Neural cell (in vitro differentiated cells): ENCODE data around the gene TACO1. TPM values are rescaled to one million over a fixed set of nuclear protein-coding genes. Genes with fewer than 3 reads are reported as not detected.

Experiments used
- H2AFZ ChIP-seq: fragments of 200-600, 300-800 bp; sonication (generic), shearing (Covaris generic); 2 replicates; pipeline ENCODE4 v1.6.0; 2014; ENCODE audit warnings: low read depth, mild to moderate bottlenecking, antibody characterized with exemption, low read length, moderate library complexity
- H3F3A ChIP-seq: fragments of 200-600 bp; shearing (Covaris generic); 2 replicates; pipeline ENCODE4 v1.6.1; 2016; ENCODE audit warnings: mild to moderate bottlenecking, moderate library complexity, mixed read lengths, antibody characterized with exemption, low read length; ENCODE audit not compliant: insufficient read depth, poor library complexity, severe bottlenecking
- H3K27ac ChIP-seq: fragments of 200-600, 300-800 bp; sonication (generic), shearing (Covaris generic); 2 replicates; pipeline ENCODE4 v1.5.1; 2014; ENCODE audit warnings: mild to moderate bottlenecking, low read length, moderate library complexity
- H3K27me3 ChIP-seq: fragments of 300-800, 200-600 bp; sonication (generic), shearing (Covaris generic); 2 replicates; pipeline ENCODE4 v1.6.0; 2014; ENCODE audit warnings: mild to moderate bottlenecking, low read depth, low read length, moderate library complexity; ENCODE audit not compliant: insufficient read depth
- H3K36me3 ChIP-seq: fragments of 300-800, 200-600 bp; sonication (generic), shearing (Covaris generic); 2 replicates; pipeline ENCODE4 v1.5.1; 2014; ENCODE audit warnings: mild to moderate bottlenecking, antibody characterized with exemption, low read length, moderate library complexity; ENCODE audit not compliant: insufficient read depth
- H3K4me2 ChIP-seq: fragments of 300-800, 200-600 bp; sonication (generic), shearing (Covaris generic); 2 replicates; pipeline ENCODE4 v1.6.0; 2014; ENCODE audit warnings: mild to moderate bottlenecking, low read length
- H3K4me3 ChIP-seq: fragments of 300-800, 200-600 bp; sonication (generic), shearing (Covaris generic); 2 replicates; pipeline ENCODE4 v1.5.1; 2014; ENCODE audit warnings: mild to moderate bottlenecking, low read length, moderate library complexity
- H3K79me2 ChIP-seq: fragments of 200-600 bp; shearing (Covaris generic); replicated peaks from 2 replicates; pipeline ENCODE4 v1.6.0; 2014; ENCODE audit warnings: mild to moderate bottlenecking, low read length, moderate library complexity; ENCODE audit not compliant: insufficient read depth
- H3K9ac ChIP-seq: fragments of 300-800, 200-600 bp; sonication (generic), shearing (Covaris generic); 2 replicates; pipeline ENCODE4 v1.6.1; 2016; ENCODE audit warnings: mild to moderate bottlenecking, low read length, mixed read lengths
- H3K9me2 ChIP-seq: fragments of 200-600 bp; shearing (Covaris generic); 2 replicates; pipeline ENCODE4 v1.6.1; 2016; ENCODE audit warnings: mild to moderate bottlenecking, low read length, mixed read lengths; ENCODE audit not compliant: insufficient read depth
- H3K9me3 ChIP-seq: fragments of 200-600, 300-800 bp; sonication (generic), shearing (Covaris generic); 2 replicates; pipeline ENCODE4 v1.6.1; 2016; ENCODE audit warnings: mild to moderate bottlenecking, mixed run types, low read length, moderate library complexity, mixed read lengths
- H4K20me1 ChIP-seq: fragments of 200-600 bp; shearing (Covaris generic); 2 replicates; pipeline ENCODE4 v1.6.1; 2016; ENCODE audit warnings: mild to moderate bottlenecking, mixed run types; ENCODE audit not compliant: insufficient read depth
- EP300 ChIP-seq: fragments of 450-650 bp; conservative IDR thresholded peaks from 2 replicates; pipeline ENCODE4 v1.6.1; 2014; ENCODE audit warnings: antibody characterized with exemption, mild to moderate bottlenecking, moderate library complexity; ENCODE audit not compliant: poor library complexity, severe bottlenecking
- EZH2 ChIP-seq: fragments of 200-600, 300-800 bp; shearing (Covaris generic), sonication (generic); IDR thresholded peaks from 2 replicates; pipeline ENCODE4 v1.6.1; 2014; ENCODE audit warnings: antibody characterized with exemption, low read length, borderline replicate concordance, mild to moderate bottlenecking; ENCODE audit not compliant: insufficient read depth, poor library complexity, severe bottlenecking
- MXI1 ChIP-seq: fragments of 450-650 bp; conservative IDR thresholded peaks from 2 replicates; pipeline ENCODE4 v1.6.1; 2014; ENCODE audit warnings: antibody characterized with exemption, mild to moderate bottlenecking; ENCODE audit not compliant: poor library complexity, severe bottlenecking
- POLR2AphosphoS5 ChIP-seq: IDR thresholded peaks from 2 replicates; pipeline ENCODE4 v1.6.1; 2012
- RAD21 ChIP-seq: fragments of 450-650 bp; conservative IDR thresholded peaks from 2 replicates; pipeline ENCODE4 v1.6.1; 2014; ENCODE audit warnings: antibody characterized with exemption, mild to moderate bottlenecking, moderate library complexity
- SMC3 ChIP-seq: fragments of 450-650 bp; conservative IDR thresholded peaks from 2 replicates; pipeline ENCODE4 v1.6.1; 2014; ENCODE audit warnings: antibody characterized with exemption, mild to moderate bottlenecking, moderate library complexity; ENCODE audit not compliant: poor library complexity
- TAF1 ChIP-seq: IDR thresholded peaks from 2 replicates; pipeline ENCODE4 v1.6.1; 2012; ENCODE audit warnings: low read depth
- polyA plus RNA-seq: library from polyadenylated mRNA; depleted of rRNA; stranded (reverse); fragments of >200 nt; gene quantifications from 2 replicates; pipeline ENCODE4 v1.2.3, GENCODE V29; 2014
- TF ChIP-seq, protein P1 (sequence below): IDR thresholded peaks from 2 replicates; pipeline ENCODE4 v1.6.1; 2012; ENCODE audit warnings: borderline replicate concordance
- TF ChIP-seq, protein P2 (sequence below): fragments of 450-650 bp; IDR thresholded peaks from 2 replicates; pipeline ENCODE4 v1.5.1; 2014; ENCODE audit warnings: antibody characterized with exemption, mild to moderate bottlenecking, moderate library complexity; ENCODE audit not compliant: poor library complexity, severe bottlenecking

The TACO1 gene
- polyA plus RNA-seq, 1 donor from 2014 or later, result 16.2 TPM

DNA sequence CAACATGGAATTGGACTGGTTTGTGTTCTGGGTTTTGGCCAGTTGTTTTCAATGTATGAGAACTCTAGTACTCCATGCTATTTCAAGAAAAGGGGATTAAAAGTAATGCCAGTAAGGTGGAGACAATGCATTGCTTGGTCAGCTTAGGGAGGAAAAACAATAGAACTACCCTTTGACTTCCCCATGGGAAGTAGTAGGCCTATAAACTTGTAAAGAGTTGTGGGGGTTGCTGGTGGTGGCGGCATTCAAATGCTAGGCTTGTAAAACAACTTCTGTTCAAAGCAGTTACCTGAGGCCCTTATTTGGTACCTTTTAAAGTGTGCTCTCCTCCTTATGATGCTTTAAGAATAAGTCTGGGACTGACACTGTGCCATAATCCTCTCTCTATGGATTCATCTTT lies 30.9 kb downstream of the TACO1 start:
- Histone ChIP-seq H4K20me1 (no peaks in the 10 kb centered on the region), H3K27me3 (no peaks in the 10 kb centered on the region), H3K4me3 (no peak overlapping the region), H3F3A (no peaks in the 10 kb centered on the region), H2AFZ (no peak overlapping the region), H3K9me2 (no peaks in the 10 kb centered on the region), H3K27ac (no peak overlapping the region), H3K9ac (no peak overlapping the region), H3K9me3 (no peaks in the 10 kb centered on the region), H3K4me2 (no peak overlapping the region), H3K36me3 (no peaks in the 10 kb centered on the region), H3K79me2 (peaks cover 27% of the 10 kb centered on the region)
- TF ChIP-seq, protein P1, sequence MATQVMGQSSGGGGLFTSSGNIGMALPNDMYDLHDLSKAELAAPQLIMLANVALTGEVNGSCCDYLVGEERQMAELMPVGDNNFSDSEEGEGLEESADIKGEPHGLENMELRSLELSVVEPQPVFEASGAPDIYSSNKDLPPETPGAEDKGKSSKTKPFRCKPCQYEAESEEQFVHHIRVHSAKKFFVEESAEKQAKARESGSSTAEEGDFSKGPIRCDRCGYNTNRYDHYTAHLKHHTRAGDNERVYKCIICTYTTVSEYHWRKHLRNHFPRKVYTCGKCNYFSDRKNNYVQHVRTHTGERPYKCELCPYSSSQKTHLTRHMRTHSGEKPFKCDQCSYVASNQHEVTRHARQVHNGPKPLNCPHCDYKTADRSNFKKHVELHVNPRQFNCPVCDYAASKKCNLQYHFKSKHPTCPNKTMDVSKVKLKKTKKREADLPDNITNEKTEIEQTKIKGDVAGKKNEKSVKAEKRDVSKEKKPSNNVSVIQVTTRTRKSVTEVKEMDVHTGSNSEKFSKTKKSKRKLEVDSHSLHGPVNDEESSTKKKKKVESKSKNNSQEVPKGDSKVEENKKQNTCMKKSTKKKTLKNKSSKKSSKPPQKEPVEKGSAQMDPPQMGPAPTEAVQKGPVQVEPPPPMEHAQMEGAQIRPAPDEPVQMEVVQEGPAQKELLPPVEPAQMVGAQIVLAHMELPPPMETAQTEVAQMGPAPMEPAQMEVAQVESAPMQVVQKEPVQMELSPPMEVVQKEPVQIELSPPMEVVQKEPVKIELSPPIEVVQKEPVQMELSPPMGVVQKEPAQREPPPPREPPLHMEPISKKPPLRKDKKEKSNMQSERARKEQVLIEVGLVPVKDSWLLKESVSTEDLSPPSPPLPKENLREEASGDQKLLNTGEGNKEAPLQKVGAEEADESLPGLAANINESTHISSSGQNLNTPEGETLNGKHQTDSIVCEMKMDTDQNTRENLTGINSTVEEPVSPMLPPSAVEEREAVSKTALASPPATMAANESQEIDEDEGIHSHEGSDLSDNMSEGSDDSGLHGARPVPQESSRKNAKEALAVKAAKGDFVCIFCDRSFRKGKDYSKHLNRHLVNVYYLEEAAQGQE, result no peak
- TF ChIP-seq POLR2AphosphoS5 (no peak), SMC3 (no peak), EZH2 (no peak), TAF1 (no peak), MXI1 (no peak), EP300 (no peak), RAD21 (no peak)
- TF ChIP-seq, protein P2, sequence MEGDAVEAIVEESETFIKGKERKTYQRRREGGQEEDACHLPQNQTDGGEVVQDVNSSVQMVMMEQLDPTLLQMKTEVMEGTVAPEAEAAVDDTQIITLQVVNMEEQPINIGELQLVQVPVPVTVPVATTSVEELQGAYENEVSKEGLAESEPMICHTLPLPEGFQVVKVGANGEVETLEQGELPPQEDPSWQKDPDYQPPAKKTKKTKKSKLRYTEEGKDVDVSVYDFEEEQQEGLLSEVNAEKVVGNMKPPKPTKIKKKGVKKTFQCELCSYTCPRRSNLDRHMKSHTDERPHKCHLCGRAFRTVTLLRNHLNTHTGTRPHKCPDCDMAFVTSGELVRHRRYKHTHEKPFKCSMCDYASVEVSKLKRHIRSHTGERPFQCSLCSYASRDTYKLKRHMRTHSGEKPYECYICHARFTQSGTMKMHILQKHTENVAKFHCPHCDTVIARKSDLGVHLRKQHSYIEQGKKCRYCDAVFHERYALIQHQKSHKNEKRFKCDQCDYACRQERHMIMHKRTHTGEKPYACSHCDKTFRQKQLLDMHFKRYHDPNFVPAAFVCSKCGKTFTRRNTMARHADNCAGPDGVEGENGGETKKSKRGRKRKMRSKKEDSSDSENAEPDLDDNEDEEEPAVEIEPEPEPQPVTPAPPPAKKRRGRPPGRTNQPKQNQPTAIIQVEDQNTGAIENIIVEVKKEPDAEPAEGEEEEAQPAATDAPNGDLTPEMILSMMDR, result no peak

DNA sequence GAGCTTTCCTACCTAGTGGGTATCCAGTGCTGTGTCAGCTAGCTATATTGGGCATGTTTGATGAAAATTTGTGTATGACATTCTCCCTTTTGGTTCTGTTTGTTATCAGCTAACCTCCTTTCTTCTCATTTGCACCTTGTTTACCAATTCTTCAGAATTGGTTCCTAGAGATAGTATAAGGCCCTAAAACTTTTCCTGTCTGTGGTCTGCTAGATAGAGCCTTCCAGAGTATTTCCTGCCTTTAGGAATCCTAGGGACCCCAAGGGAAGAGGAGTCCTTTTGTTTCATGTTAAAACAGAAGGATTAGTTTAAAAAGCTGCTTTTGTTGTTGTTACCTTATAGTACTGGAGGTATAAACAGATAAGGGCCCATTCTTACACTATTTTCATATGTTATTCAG lies 33.0 kb downstream of the TACO1 start:
- Histone ChIP-seq H3K27ac (no peak overlapping the region), H3K9me3 (no peaks in the 10 kb centered on the region), H3K9ac (no peak overlapping the region), H3K36me3 (no peaks in the 10 kb centered on the region), H2AFZ (no peak overlapping the region), H3K4me3 (no peak overlapping the region), H3K79me2 (peaks cover 16% of the 10 kb centered on the region), H4K20me1 (no peaks in the 10 kb centered on the region), H3F3A (no peaks in the 10 kb centered on the region), H3K4me2 (no peak overlapping the region), H3K27me3 (no peaks in the 10 kb centered on the region), H3K9me2 (no peaks in the 10 kb centered on the region)
- TF ChIP-seq MXI1, result no peak

- Histone ChIP-seq H3K4me2 (no peak overlapping the region), H2AFZ (no peak overlapping the region), H3F3A (no peaks in the 10 kb centered on the region)
Measured at GRCh38 chr17:63634163-63634562, 33.5 kb downstream of the TACO1 start.

More at GRCh38 chr17:63634163-63634562, 33.5 kb downstream of the TACO1 start:
- no peaks in the 10 kb centered on the region for H3K9me3 ChIP-seq
- H3K9me2 ChIP-seq, result no peaks in the 10 kb centered on the region
- no peak overlapping the region for H3K4me3 ChIP-seq
- no peaks in the 10 kb centered on the region for H3K36me3 ChIP-seq
- H3K27ac ChIP-seq, result no peak overlapping the region
- TF ChIP-seq, protein P2, result no peak
- TF ChIP-seq EZH2, result no peak
- H3K9ac ChIP-seq, result no peak overlapping the region
- peaks cover 16% of the 10 kb centered on the region for H3K79me2 ChIP-seq
- H3K27me3 ChIP-seq, result no peaks in the 10 kb centered on the region
- no peaks in the 10 kb centered on the region for H4K20me1 ChIP-seq
